HG03571 (cell line): ENCODE measurements around the gene GRID1.
"Not testable (repeated sequence)": the region's sequence is repeated elsewhere in the genome, so short reads cannot be mapped to it uniquely, and the experiment has no call there.

Experiments
- ATAC-seq: cut with Tn5 transposase; IDR thresholded peaks from one replicate; pipeline ENCODE4 v1.9.1; 2021; ENCODE audit not compliant: unreplicated experiment

Gene GRID1

GRCh38 chr10:86256690-86257315, 109.8 kb downstream of the GRID1 start:
- ATAC-seq: no peak

DNA sequence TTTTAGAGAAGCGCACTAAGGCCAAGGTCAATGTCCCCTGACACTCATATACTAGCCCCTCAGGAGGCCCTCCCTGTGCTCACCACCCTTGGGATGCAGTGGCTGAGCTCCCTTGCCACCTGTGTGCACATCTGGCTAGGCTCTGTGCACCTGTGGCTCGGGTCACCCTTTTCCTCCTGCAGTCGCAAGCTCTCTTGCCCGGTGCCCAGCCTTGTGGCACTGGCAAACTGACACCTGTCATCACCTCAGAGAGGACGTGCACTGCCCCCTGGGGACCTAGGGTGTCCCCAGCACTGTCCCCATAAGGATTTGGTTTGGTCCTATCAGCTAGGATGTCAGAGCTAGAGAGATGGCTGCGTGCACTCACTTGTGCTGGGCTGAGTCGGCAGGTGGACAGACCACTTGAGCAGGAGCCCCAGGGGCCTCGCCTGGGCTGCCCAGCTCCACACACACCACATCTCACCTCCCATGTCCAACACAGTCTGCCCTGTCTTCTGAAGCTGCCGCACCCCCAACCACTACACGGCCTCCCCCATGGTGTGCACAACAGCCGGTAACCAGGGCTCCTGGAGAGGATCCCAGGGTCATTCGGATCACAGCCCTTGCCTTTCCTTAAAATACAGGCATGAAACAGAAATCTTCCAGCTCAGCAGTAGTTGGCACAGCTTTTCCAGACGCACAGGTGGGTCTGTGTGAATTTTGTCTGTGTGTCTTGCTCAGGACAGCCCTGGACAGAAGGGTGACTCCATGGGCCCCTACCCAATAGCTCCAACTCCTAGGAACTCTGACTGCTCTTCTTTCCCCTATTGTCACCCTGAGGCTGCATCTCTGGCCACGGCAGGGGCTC, 111.0 kb downstream of the GRID1 start:
- no peak for ATAC-seq

DNA sequence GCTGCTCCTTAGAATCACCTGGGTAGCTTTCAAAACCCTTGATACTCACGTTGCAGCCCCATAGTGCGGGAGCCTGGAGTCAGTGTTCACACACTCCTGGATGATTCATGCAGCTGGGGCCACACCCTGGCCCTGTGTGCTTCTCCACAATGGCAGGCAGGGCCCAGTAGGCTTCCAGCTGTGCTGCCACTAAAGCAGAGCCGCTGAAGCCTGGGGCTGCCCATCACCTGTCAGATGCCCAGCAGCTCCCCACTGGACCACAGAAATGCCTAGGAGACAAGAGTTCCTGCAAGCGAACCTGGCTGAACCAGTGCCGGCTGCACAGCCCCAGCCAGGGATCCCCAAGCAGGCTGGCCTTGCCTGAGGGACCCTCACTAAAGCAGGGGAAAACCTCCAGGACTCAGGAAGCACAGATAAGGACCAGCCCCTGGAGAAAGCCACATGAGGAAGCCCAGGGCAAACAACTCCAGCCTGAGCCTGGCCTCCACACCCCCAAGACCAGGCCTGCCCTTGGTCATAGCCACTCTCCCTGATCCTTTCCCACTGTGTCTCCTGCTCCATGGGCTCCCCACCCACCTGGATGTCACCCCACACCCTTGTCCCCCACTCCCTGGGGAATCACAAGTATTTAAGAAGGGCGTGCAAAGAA, 111.9 kb downstream of the GRID1 start:
- ATAC-seq: no peak

DNA sequence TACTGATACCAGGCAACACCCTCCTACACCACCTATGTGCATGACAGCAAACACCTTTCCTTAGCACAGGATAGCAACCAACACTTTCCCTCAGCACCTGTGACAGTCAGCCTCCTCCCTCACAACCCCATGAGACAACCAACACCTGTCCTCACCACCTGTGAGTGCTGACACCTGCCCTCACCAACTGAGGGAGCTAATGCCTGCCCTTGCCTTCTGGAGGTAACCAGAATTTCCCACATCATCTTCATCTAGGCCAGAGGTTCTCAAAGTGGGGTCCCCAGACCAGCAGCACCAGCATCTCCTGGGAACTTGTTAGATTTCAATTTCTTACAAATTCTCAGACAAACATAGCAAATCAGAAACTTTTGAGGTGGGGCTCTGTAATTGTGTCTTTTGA, 112.5 kb downstream of the GRID1 start:
- ATAC-seq: no peak

DNA sequence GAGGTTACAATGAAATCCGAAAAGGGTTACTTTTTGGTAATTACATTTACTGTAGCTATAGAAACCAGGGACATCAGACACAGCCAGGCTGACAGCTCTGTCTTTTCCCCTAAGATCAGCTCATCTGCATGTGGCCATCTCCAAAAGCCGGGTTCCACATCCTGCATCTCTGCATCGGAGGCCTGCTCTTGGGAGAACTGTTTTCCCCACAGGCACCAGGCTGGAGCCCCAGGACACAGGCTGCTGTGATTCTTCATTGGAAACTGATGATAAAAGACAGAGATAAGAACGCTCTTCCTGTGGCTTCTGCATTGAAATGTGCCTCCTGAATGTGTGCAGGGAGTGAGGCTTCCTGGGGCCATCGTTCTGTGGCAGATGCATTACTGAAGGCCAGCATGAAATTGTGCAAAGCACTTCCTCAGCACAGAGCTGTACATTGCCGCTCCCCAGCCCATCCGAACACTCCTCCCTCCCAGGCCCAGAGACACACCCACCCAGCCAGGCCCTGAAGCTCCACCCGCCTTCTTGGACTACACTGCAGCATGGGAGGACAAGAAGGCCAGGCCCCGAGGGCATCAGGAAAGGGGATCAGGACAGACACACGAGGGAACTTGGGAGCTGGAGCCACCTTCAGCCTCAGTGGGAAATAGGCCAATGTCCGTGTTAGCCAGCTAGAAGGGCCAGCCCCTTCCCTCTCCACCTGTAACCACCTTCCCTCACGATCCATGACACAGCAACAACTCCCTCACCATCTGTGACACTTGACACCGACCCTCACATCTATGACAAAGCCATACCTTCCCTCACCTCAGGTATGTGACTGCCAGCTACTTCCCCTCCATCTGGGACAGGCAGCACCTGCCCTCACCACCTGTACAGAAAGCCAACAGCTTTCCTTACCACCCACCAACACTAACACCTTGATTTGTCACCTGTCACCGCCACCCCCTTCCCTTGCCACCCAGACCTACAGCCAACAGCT, 113.2 kb downstream of the GRID1 start:
- no peak for ATAC-seq

DNA sequence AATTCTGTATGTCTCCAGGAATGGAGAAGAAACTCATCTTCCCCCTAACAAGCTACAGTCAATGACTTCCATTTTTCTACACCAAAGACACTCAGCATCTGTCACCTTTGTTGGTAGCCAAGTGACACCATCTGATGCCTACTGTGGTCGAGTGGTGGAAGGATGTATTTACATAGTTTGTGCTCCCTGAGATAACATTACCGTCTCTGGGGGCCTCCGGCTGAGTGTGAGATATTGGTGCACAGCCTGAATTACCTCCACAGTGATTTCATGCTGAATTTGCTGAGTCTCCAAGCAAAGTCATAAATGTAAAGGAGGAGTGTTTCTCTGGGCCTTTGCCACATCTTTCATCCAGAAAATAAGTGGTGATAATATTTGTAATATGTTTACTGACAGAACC, 114.0 kb downstream of the GRID1 start:
- no peak for ATAC-seq

DNA sequence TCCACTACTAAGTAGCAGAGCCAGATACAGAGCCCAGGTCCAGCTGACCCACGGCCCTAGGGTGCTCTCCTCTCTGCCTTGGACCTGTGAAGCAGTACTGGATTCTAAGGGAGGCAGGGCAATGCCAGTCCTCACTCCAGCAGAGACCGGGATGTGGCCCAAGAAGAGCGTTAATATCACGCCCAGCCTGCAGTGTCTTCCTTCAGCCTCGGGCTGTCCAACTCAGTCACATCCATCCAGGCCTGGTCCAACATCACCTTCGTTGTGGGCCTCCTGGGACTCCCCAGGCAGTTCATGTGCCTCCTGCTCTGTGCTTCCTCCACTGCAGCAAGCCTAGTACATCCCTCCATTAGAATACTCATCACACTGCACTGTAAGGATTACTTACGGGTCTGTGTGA, 114.5 kb downstream of the GRID1 start:
- ATAC-seq: no peak

DNA sequence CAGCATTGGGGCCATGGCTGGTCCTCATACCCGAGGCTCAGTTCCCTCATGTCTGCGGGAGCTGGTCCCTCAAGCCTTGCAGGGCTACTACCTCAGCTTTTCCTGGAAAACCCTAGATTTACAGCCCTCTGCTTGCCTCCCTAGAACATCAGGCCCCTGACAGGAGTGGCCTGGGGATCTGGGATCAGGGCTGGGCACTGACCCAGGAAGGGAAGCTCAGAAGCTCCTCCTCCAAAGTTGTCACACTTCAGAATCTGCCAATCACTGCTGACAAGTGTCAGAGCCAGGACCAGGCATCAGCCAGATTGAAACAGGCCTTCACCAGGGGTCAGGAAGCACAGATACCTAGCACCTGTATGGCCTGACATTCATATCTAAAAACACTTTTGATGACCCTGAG, 115.2 kb downstream of the GRID1 start:
- no peak for ATAC-seq

- ATAC-seq: no peak
These were observed 116.2 kb downstream of the GRID1 start for GRCh38 chr10:86250399-86250798.

DNA sequence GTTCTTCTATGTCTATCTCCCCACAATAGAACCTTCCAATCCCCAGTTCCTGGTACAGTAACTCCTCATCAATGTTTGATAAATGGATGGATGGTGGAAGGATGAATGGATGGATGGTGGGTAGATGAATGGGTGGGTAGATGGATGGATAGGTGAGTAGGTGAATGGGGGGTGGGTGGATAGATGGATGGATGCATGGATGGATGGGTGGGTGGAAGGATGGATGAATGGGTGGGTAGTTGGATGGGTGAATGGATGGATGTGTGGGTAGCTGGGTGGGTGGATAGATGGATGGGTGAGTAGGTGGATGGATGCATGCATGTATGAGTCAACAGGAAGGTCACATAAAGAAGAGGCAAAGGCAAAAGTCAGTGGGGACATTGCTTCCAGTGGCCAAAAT, 116.8 kb downstream of the GRID1 start:
- ATAC-seq: no peak

- ATAC-seq: no peak
These were observed 118.5 kb downstream of the GRID1 start for GRCh38 chr10:86248062-86248461.

GRCh38 chr10:86247588-86247987, 119.0 kb downstream of the GRID1 start:
- ATAC-seq: no peak

- no peak for ATAC-seq
These were observed 119.5 kb downstream of the GRID1 start for GRCh38 chr10:86247073-86247472.

DNA sequence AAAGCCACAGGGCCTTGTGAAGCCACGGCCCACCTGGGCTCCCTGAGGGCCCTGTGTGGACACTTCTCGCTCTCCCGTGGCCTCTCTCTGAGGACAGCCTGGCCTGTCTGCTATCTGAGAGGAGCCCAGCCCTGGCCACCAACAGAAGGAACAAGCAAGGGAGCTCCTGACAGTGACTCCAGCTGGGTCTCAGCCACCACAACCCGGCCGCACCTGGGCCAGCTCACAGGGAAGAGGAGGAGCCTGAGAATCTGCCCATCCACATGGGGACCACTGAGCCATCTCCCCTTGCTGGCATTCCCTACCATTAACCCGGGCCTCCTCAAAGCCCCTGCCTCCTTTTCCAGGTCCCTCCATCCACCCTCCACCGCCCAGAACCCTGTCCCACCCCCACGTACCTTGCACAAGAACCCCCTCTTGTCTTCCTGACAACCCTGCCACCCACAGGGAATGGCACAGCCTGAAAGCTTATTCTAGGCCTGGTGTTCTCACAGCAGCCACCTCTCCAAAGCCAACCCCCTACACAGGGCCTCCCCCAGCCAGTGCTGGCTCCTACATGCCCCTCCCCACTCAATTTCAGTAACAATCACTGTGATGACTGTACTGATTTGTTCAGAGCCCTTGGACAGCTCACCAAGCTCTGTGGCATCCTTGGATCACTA, 120.2 kb downstream of the GRID1 start:
- no peak for ATAC-seq

DNA sequence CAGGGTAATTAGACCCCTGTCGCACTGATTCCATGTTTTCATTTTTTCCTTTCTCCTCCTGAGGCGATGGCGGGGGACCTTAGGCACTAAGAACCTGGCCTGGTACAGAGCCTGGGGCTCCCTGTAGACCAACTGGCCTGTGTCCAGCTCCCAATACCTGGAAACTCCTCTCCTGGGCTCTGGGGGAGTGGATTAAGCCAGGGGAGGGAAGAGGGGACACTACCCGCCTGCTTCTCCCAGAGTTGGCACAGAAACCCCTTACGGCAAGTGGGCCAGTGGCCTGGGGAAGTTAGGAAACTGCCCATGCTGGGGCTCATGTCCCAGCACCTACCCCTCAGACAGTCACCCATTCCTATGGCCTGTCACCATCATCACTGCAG, 121.6 kb downstream of the GRID1 start:
- no peak for ATAC-seq

- ATAC-seq: no peak
These were observed 122.1 kb downstream of the GRID1 start for GRCh38 chr10:86244297-86245014.

GRCh38 chr10:86243651-86244155, 122.9 kb downstream of the GRID1 start:
- no peak for ATAC-seq

DNA sequence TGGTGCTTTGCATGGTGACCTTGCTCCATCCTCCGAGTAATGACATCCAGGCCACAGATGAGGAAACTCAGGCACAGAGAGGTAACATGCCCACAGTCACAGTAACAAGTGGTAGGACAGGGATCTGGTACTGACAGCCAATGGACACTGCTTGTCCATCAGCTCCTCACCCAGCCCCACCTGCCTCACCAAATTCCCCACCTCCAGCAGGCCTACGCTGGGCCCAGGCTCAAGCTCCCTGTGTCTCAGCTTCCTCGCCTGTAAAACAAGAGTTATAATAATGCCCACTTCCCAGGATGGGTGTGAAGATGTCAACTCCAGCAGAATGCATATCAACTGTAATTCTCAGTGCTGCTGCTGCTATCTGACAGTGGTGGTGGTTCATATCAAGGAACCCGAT, 123.8 kb downstream of the GRID1 start:
- no peak for ATAC-seq

DNA sequence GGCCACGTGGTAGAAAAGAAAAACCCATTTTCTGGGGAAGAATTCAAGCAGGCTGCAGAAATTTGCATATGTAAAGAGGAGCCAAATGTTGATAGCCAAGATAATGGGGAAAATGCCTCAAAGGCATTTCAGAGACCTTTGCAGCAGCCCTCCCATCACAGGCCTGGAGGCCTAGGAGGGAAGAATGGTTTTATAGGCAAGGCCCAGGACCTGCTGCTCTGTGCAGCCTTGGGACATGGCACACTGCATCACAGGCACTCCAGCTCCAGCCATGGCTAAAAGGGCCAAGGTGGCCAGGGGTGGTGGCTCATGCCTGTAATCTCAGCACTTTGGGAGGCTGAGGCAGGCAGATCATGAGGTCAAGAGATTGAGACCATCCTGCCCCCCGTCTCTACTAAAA, 128.5 kb downstream of the GRID1 start:
- ATAC-seq: not testable (repeated sequence)
